Activated CD8-positive, alpha-beta memory T cell treated with anti-CD3 and anti-CD28 coated beads for 4 hours (primary cell): ENCODE data around the gene NIPSNAP2.
"Not testable (repeated sequence)": the region's sequence is repeated elsewhere in the genome, so short reads cannot be mapped to it uniquely, and the experiment has no call there.

Experiments used
- DNase-seq, 2 donors: peaks; one replicate each; pipeline ENCODE4 v3.0.0-alpha.2; 2020; ENCODE audit warnings: low read depth in 2 of 2

The NIPSNAP2 gene

DNA sequence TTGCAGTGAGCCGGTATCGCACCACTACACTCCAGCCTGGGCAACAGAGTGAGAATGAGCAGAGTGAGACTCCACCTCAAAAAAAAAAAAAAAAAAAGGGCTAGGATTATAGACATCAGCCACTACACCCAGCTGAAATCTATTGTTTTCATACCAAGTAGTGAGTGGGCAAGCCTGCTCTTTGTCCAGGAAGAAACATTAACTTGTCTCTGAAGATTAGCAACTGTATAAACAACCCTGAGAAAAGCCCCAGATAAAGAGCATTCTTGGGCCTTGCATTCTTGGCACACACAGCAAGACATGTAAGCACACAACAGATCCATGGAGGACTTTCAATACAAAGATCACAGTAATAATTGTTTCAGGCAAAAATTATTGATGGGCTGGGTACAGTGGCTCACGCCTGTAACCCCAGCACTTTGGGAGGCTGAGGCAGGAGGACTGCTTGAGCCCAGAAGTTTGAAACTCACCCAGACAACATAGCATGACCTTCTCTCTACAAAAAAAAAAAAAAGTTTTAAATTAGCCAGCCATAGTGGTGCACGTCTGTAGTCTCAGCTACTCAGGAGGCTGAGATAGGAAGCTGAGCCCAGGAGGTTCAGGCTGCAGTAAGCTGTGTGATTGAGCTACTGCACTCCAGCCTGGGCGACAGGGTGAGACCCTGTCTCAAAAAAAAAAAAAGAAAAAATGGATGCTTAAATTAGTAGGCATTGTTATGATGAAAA, 82.5 kb downstream of the NIPSNAP2 start:
- no peak for DNase-seq

GRCh38 chr7:56047446-56048116, 83.2 kb downstream of the NIPSNAP2 start:
- DNase-seq = not testable (repeated sequence)

DNA sequence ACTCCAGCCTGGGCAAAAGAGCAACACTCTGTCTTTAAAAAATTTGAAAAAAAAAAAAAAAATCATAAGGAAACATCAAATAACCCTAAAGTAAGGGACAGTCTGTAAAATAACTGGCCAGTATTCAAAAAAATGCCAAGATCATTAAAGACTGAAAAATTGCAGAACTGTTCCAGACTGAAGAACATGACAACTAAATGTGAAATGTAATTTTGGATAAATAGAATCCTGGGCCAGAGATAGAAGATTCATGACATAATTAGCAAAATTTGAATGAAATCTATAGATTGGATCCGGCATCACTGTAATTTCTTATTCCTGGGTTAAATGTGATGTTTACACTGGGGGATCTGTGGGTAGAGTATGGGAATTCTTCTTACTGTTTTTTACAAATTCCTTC, 83.9 kb downstream of the NIPSNAP2 start:
- DNase-seq = no peak

DNA sequence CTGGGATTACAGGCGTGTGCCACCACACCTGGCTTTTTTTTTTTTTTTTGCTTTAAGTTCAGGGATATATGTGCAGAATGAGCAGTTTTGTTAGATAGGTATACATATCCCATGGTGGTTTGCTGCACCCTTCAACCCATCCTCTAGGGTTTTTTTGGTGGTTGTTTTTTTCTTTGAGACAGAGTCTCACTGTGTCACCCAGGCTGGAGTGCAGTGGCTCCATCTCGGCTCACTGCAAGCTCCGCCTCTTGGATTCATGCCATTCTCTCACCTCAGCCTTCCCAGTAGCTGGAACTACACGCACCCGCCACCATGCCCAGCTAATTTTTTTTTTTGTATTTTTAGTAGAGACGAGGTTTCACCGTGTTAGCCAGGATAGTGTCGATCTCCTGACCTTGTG, 84.4 kb downstream of the NIPSNAP2 start:
- not testable (repeated sequence) for DNase-seq
